Left hindlimb (tissue), 1 donor: Measurements from ENCODE around the gene PPP2R2B.

ENCODE experiments used
- DNase-seq: peaks from one replicate; pipeline ENCODE4 v3.0.0-alpha.2; 2018

PPP2R2B gene

DNA sequence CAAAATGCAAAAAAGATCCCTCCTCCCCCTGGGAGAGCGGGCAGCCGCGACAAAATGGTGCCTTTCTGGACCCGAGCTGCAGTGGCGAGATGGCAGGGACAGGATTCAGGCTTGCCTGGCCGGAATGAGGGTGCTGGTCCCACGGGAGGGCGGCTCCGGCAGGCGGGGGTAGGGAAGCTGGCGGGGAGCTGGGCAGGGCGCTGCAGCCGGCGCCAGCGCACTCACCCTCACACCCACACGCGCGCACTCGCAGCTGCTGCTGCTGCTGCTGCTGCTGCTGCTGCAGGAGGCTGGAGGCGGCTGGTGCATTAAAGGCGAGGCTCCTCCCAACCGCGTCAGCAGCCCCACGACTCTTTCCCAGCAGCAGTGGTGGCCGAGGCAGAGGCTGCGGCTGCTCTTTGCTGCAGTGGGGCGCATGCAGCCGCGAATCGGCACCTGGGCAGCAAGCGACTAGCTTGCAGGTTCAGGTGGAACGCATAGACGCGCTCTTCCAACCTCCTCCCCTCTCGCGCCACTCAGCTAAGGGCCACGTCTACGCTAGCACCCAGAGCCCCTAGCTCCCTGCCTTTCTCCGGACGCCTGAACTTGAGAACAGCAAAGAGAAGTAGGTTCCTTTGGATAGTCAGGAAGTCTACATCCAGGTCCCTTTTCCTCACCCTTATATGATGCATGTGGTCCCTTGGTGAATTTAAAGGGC is at the start of gene PPP2R2B:
Gene PPP2R2B, minus strand, starts transcription at position 282 of the 697 bp plus-strand sequence.
- peak; percentile 35 for DNase-seq

DNA sequence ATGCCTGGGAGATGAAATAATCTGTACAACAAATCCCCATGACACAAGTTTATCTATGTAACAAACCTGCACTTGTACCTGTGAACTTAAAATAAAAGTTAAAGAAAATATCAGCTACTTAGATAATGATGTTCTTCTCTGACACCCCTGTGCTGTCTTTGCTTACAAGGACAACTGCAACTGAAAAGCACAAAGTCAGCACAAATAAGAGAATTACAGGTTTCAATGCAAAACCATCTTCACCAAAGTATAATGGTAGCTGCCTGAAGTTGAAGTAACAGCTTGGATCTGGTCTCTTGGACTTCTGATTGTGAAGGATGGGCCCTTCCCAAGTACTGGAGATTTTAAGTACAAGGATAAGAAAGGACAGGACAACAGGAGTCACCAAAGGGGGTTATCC is 45.6 kb upstream of the PPP2R2B start:
- DNase-seq, result no peak

DNA sequence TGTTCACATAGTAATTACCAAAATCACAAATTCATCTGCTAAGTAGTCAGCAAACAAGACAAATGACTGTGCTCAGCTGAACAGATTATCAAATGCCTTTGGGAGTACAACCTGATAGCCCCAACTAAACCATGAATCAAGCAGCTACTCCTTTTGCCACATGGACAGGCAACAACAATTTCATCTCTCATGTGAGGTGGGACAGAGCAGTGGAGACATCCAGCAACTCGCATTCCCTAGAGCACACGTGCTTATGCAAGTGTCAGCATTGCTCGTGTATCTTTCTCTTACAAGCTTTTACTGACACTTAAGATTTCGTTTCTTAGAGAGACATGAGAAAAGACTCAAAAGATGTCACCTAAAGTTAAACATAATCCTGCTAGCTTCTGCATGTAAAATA is 42.7 kb upstream of the PPP2R2B start:
- DNase-seq, result no peak

DNA sequence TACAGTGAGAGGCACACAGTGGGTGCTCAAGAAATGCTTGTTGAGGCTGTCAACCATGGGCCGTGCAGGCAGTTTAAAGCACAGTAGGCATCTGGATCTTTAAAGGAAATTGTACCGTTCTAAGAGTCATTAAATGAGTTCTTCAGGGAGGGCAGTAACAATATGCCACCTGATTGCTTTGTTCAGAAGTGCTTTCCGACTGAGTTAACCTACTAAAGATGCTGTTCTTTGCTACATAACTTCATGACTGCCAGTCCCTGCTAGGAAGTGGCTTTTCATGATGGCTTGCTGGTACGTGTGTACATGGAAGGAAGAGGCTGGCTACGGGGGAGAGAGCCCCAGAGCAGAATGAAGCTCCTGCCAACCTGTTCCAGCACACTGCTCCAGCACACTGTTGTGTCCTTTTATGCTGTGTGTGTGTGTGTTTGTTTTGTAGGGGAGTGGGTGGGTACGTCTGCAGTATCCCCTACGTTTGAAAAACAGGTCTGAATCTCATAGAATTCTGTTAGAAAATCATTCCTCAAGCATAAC is 41.9 kb upstream of the PPP2R2B start:
- no peak for DNase-seq

DNA sequence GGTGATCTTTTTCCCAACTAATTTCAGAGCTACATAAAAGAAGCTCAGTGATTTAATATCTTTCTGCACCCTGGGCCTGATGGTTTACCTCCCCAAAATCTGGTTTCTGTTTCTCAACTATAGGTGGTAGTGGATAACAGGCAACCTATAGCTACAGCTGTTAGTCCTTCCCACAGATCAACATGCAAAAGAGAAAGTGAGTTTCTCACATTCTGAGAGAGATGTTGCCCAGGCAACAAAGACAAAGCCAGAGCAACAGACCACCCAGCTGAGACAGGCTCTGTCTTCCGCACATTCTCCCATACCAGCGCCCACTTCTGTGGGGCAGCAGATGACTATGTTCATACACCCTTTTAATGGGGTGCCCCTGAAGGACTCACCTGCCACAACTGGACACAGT is 40.7 kb upstream of the PPP2R2B start:
- no peak for DNase-seq

DNA sequence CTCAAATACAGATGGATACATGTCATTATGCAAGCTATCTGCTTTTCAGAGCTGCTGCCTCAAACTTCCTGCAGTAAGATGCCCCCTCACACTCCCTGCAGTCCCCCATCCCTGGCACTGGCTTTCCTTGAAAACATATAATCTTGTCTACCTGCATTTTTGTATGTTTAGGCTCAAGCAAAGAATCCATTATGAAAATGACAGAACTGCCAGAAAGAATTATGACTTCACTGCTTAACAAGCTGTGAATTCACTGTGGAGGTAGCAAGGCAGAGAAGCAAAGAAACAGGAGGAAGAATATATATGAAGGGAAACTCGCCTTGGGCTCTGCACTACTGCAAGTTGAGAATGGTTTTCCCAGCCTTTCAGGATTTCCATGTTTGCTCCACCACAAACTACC is 39.4 kb upstream of the PPP2R2B start:
- DNase-seq, result no peak

DNA sequence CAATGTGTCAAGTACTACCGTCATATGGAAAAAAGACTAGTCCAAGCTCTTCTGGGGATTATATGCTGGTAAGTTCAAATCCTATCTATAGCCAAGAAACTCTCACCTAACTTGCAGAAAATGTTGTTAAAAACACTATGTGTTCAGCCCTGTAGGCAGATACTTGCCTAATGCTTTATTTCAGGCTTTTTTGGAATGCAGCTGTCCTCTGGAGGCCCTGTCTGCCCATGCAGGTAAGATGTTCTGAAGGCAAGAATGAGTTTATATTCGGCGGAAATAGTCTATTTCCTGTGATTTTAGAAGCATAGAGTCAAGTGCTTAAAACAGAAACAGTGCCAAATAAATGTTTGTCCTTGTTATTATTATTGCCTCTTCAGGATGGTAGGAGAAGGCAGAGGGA is 34.3 kb upstream of the PPP2R2B start:
- DNase-seq, result no peak

DNA sequence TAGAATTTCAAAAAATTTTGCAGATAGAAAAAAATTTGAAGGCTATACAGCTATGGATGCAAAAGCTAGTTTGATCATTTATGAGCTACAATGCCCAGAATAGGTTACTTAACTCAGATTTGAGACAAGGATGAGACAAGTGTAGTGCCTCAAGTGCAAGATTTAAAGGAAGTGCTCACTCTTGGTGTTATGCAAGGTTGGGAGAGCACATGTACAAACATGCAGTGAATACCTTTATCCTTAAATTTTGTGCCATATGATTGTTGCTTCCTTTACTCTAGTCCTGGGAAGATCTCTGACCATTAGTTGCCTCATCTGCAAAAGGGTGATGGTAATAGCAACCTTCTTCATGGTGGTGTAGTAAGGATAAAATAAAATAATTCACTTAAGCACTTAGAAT is 31.7 kb upstream of the PPP2R2B start:
- DNase-seq, result no peak

DNA sequence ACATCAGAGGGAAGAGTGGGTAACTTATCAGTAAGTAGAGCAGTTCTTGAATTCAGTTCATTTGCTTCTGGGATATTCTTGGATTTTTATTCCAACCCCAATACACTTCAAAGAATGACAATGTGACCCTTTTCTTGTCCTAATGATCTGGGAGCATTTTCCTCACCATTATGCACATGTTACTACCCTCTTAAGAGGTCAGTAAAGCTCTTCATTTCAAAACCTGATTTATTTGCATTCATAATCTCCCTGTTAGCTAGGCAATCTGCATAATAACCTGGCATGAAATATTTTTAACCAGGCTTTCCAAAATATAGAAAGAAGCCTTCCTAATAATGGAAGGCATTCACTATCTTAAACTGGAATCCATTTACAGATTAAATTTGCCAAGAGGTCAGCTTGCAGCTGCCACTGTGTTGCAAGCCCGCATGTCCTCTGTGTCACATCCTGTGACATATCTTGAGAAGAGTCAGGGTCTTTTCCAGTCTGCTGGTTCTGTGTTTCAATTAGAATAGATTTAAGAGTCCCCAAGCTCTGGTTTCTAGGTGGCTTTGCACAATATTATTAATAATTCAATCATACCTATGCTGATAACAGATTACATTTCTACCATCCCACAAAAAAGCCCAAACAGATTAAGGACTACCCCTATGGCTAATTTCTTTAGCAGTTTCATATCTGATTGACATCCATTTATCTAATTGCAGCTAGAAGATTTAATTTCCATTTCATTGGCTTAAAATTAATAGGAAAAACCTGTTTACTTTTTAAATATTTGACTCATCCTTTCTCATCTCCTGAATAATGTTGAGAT is 30.9 kb upstream of the PPP2R2B start:
- DNase-seq, result no peak

DNA sequence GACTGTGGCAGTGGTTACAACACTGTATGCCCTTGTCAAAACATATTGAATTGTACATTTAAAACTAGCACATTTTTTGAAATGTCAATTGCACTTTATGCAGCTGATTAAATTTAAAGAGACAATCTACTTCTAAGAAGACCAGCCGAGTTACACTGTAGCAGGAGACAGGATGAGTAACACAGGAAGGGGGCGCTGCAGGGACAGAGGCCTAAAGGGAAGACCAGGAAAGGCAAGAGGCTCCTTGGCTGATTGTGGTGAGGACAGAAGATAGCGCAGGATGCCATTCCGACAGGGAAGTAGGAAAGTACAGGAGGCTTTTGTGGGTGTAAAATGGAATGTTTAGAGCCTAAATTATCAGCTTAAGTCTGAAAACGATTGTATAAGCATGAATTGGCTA is 28.2 kb upstream of the PPP2R2B start:
- DNase-seq, result no peak

DNA sequence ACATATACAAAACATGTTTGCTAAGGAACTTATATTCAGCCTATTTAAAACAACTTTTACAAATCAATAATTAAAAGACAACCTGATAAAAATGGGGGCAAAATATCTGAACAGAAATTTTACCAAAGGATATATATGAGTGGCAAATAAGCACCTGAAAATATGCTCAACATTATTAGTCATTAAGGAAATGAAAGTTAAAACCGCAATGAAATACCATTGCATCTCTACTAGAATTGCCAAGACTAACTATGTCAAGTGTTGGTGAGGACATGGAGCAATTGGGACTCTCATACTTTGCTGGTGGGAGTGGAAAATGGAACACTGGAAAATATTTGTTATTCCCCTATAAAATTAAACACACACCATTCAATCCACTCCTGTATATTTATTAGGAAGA is 26.3 kb upstream of the PPP2R2B start:
- DNase-seq, result no peak

DNA sequence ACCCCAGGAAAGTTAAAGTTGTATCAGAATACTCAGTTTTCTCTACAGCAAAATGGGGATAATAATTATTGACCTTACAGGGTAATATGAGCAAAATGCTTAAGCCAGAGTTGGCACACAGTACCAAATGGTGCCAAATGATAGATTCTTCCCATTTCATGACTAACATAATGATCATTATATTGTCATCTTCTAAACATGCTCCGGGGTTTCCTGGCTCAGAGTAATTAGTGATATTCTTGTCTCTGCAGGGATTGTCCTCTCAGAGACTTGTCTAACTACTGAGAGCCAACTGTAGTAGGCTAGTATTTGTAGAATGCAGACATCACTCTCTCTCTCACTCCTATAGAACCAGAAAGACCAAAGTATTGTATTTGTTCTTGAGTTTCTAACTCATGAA is 25.2 kb upstream of the PPP2R2B start:
- no peak for DNase-seq

DNA sequence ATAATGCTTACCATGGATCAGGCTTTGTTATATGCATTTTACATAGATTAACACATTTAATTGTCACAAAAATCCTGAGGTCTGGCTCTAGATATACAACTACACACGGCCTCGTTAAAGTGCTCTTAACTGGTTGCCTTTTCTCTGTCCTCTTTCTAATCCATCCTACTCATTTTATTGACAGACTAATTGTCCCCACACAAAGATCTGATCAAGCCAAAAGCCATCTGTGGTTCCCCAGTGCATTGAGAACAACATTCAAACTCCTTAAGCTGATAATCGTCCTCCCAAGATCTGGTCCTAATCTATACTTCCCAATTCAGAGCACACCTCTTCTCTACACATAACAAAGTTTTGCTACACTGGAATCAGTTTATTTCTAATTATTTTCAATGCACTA is 23.9 kb upstream of the PPP2R2B start:
- no peak for DNase-seq

DNA sequence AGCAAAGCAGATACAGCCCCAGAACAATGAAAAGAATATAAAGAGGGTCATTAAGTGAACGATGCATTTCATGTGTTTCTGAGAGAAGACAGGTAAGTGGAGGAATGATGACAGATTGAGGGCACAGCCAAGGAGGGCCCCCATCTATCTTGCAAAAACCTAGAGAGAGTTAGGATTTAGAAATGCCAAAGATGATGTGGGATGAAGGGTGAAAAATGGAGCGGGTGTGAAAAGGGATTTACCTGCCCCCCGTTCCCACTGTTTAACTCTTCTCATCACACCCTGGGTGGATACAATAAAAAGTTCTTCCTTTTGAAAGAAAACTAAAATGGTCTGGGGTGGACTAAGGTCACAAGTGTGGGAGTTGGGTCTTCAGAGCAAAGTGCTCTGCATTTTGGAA is 18.5 kb upstream of the PPP2R2B start:
- no peak for DNase-seq

DNA sequence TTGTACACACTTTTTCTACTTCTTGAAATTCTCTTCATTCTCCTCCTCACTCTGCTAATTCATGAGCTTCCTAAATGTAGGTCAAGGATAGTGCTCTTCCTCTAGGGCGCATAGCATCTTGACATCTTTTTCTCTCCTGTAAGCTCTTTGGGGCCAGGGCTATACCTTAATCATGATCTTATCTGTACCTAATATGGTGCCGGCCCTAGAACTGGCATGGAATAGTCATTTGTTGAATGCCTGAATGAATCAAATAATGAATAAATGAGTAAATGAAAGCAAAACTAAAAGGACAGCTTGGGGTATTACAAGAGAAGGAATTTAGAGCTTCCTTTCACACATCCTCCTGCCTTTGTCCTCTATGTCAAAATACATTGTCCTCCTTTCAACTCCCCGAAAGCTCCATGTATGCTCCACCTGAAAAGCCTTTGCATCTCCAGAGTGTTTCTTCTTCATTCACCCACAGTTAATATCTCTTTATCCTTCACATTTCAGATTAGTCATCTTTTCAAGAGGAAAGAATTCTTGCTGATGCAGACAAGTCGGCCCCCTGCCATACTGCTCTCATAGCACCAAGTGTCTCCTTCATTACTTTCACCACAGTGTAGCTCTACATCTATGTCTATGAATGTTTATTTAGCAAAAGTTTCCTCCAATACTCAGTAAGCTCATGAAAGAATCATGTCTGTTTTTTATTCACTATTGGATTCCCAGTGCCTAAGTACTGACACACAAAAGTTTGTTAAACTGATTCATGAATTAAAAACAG is 16.4 kb upstream of the PPP2R2B start:
- no peak for DNase-seq

DNA sequence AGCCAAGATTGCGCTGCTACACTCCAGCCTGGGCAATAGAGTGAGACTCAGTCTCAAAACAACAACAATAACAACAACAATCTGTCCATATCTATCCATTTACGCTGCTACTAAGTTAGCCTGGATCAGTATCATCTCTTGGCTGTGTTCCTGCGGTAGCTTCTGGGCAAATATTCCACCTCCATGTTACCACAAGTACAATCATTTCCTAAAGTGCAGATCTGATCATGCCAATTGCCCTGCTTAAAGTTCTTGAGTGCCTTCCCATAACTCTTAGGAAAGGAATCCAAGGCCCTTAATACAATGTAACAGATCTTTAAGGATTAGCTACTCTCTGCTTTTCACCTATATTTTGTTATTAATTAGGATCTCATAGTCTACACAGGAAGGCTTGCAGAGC is 15.4 kb upstream of the PPP2R2B start:
- DNase-seq, result no peak

DNA sequence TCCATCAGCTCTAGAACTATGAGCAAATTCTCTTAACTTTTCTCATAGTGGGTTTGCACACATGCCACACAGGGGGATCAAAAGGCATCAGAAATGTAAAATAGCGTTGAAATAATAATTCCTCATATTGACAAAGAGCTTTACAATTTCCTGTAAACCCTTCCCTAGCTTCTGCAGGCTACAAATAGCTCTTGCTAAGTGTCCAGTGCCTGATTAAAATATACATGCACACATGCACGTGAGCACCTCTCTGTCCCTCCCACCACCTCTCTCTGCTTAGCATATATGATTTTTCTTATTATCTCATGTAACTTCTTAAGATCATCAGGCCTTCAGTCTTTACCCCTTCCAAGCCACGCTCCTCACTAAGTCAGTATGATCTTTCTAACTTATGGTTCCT is 13.7 kb upstream of the PPP2R2B start:
- DNase-seq, result no peak

DNA sequence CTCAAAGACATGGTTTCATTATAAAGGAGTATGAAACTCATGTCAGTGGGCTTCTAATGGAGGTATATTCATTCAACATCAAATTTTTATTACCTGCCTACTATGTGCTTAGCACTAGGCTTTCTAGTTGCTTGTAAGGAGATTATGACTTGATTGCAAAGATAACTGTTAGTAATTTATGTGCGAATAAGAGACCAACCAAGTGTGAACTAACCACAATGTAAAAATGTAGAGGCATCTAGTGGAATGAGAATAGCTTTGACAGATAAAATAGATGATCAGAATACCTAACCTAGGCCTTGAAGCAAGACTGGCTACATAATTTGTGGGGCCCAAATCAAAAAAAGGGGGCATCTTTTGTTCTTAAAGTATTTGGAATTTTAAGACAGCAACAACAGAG is 13.0 kb upstream of the PPP2R2B start:
- DNase-seq, result no peak

DNA sequence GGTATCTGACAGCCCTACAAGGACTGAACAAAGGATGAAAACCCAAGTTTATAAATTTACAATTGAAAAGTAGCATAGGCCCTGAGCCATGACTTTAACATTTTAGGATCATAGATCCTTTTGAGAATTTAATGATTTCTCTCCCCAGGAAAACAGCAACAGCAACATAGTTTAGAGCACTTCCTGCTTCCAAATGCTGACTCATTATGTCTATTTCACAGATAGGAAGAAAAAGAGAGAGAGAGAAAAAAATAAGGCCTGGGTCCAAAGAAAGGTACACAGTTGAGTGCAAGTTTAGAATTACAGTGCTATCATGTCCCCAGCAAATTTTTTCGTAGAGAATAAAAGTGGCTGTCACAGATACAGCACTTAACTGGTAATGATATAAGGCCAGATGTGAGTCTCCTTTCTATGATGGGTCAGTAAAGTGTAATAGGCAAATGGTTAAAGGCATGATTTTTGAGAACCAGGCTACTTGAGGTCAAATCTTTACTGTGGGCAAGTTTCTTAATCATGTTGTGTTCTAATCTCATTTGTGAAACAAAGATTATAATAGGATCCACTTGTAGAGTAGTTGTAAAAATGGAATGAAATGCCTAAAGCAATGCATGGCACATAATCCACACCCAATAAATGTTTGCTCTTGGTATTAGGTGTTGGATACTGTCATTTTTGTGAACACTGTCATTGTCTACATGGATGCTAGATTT is 12.3 kb upstream of the PPP2R2B start:
- DNase-seq, result no peak

DNA sequence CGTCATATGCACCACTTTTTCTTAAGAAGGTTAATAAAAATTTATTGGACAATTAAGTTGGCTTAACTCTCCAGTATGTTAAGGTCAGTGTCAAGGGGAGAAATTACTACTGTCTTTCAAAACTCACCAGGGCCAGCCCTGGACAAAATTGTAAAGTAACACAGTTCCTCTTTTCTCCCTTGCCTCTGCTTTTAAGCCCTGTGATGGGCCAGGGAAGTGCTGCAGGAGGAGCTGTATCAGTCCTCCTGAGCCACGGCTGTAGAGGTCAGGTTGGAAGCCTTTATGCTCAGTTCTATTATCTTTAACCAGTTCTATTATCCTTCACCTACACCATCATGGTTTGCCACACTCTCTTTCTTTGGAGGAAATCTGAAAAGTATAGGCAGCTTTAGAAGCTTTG is 11.5 kb upstream of the PPP2R2B start:
- DNase-seq, result no peak

DNA sequence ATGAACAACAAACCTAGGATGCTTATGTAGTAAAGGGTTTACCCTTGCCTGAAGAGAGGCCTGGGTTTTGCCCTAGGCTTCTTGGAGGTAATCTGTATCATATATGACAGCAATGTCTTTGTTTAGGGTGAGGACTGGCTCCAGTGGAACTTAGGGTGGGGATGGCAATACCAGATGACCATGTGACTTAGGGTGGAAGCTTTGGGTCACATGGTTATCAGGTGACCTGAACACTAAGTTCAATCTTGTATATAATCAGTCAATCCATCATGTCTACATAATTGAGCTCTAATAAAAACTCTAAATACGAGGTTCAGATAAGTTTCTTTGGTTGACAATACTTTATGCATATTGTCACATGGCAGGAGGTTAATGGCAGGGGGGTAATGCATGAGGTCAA is 10.6 kb upstream of the PPP2R2B start:
- no peak for DNase-seq

DNA sequence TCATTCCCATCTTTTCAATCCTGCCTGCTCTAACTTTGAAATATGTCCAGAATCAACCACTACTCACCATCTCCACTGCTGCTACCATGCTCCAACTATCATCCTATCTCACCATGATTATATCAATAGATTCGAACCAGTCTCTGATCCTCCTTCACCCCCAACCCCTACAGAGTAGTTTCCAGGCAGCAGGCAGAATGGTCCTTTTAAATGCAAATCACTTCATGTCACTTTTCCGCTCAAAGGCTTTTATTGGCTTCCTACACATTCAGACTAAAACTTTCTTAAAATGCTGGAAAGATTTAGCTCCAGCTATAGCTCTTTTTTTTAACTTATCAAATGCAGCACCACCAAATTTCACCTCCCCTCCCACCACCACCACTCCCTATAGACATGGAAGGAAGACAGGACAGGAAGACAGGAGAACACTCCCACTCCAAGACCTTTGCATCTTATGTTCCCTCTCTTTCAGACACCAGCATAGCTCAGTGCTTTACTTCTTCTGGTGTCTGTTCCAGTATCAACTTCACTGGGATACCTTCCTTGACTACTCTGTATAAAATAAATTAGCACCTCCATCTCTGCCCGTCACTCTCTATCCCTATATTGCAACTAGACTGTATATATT is 9.9 kb upstream of the PPP2R2B start:
- DNase-seq, result no peak
